ENCODE measurements around the gene TTC39A. TPM values are rescaled to one million over a fixed set of nuclear protein-coding genes. Genes with fewer than 3 reads are reported as not detected.
"Not testable (repeated sequence)": the region's sequence is repeated elsewhere in the genome, so short reads cannot be mapped to it uniquely, and the experiment has no call there.

Gene TTC39A
- polyA plus RNA-seq, 2 of the 4 experiments (the other 2 are of a cell fraction), result 1.4 to 6.2 TPM

GRCh38 chr1:51325878-51326755, 4.2 kb downstream of the TTC39A start:
- no peak overlapping the region for H3K4me3 ChIP-seq
- DNase-seq (ENCODE audit: low read depth in 1 of 2, low spot score in 1 of 2) (no peak), ATAC-seq (peak in 1 of 2 experiments; percentile 22; a peak in 1 of 6 replicates), FAIRE-seq (no peak)
- no peak overlapping the region for H3K4me2 ChIP-seq
- no peak for TF ChIP-seq TP53 (CRISPR knock-in tag; IDR thresholded peaks at IDR 0.05)
- ChIA-PET POLR2A (no interaction called here), CTCF (interaction anchor here (0.7 to 1.2 kb wide), 2 partner anchors 29 to 32 kb away, joined by 3 read pairs; no protein-coding TSS in a partner anchor)
- H3K4me1 ChIP-seq, result peaks cover 4% of the 10 kb centered on the region
- H3K27ac ChIP-seq, result no peak overlapping the region
- WGBS (ENCODE audit: missing lambda C conversion rate), result 91% methylated on average over 10 of the region's 16 CpGs
- no peaks in the 10 kb centered on the region for H3K9me3 ChIP-seq

GRCh38 chr1:51325391-51325790, 5.0 kb downstream of the TTC39A start:
- ChIA-PET POLR2A (no interaction called here), CTCF (no interaction called here)
- Histone ChIP-seq H3K27ac (no peak overlapping the region), H3K4me2 (no peak overlapping the region), H3K4me1 (no peaks in the 10 kb centered on the region), H3K9me3 (no peaks in the 10 kb centered on the region), H3K4me3 (no peak overlapping the region)
- no peak for ATAC-seq
- no peak for DNase-seq (ENCODE audit: low read depth in 1 of 2, low spot score in 1 of 2)
- no peak for FAIRE-seq
- TF ChIP-seq HES2 (IDR thresholded peaks at IDR 0.05) (no peak), KDM5A (IDR thresholded peaks at IDR 0.05) (no peak), RCOR1 (IDR thresholded peaks at IDR 0.05; ENCODE audit: low read depth, low read length) (no peak), MYC (IDR thresholded peaks at IDR 0.05; ENCODE audit: borderline replicate concordance, low read length) (no peak), RAD21 (conservative IDR thresholded peaks at IDR 0.05 in 1 of 2, IDR thresholded peaks at IDR 0.05 in 1 of 2) (no peak), PHF8 (IDR thresholded peaks at IDR 0.05; ENCODE audit: borderline replicate concordance, low read depth) (no peak), FOSB (CRISPR knock-in tag; IDR thresholded peaks at IDR 0.05) (no peak), NPAS2 (CRISPR knock-in tag; IDR thresholded peaks at IDR 0.05; ENCODE audit: borderline replicate concordance) (no peak), PBX3 (IDR thresholded peaks at IDR 0.05) (no peak), KDM1A (IDR thresholded peaks at IDR 0.05; ENCODE audit: low read depth) (no peak)
- WGBS (ENCODE audit: missing lambda C conversion rate), result 25% methylated on average over 1 of the region's 1 CpG

- H3K9me3 ChIP-seq; FAIRE-seq; H3K4me2 ChIP-seq; H3K27ac ChIP-seq; CTCF ChIA-PET; ATAC-seq; DNase-seq (ENCODE audit: low read depth in 1 of 2, low spot score in 1 of 2); H3K4me3 ChIP-seq; POLR2A ChIA-PET; H3K4me1 ChIP-seq: not testable (repeated sequence)
- 83% methylated on average over 6 of the region's 8 CpGs for WGBS (ENCODE audit: missing lambda C conversion rate)
Observed at GRCh38 chr1:51325011-51325385, 5.4 kb downstream of the TTC39A start.

- no peak overlapping the region for H3K4me3 ChIP-seq
- ChIA-PET CTCF (interaction anchor here (0.6 kb wide), 1 partner anchor 249 kb away, joined by 3 read pairs; no protein-coding TSS in a partner anchor), POLR2A (no interaction called here)
- no peaks in the 10 kb centered on the region for H3K4me1 ChIP-seq
- ATAC-seq (no peak), DNase-seq (ENCODE audit: low read depth in 1 of 2, low spot score in 1 of 2) (no peak), FAIRE-seq (no peak)
- TF ChIP-seq HOXB5 (CRISPR knock-in tag; IDR thresholded peaks at IDR 0.05) (no peak), RNF2 (IDR thresholded peaks at IDR 0.05; ENCODE audit: borderline replicate concordance, low read depth) (no peak), KDM1A (IDR thresholded peaks at IDR 0.05; ENCODE audit: low read depth) (no peak), CEBPB (IDR thresholded peaks at IDR 0.05) (no peak), MAFK (IDR thresholded peaks at IDR 0.05; ENCODE audit: partially characterized antibody) (no peak), NPAS2 (CRISPR knock-in tag; IDR thresholded peaks at IDR 0.05; ENCODE audit: borderline replicate concordance) (no peak), ESRRA (IDR thresholded peaks at IDR 0.05; ENCODE audit: borderline replicate concordance, low read length) (no peak), EHMT2 (IDR thresholded peaks at IDR 0.05; ENCODE audit: low read depth) (no peak)
- 89% methylated on average over 7 of the region's 7 CpGs for WGBS (ENCODE audit: missing lambda C conversion rate)
- no peak overlapping the region for H3K27ac ChIP-seq
- no peaks in the 10 kb centered on the region for H3K9me3 ChIP-seq
- H3K4me2 ChIP-seq, result no peak overlapping the region
Observed at GRCh38 chr1:51324251-51325010, 5.9 kb downstream of the TTC39A start.
